Measurements from ENCODE around the gene UTS2B.

DNA sequence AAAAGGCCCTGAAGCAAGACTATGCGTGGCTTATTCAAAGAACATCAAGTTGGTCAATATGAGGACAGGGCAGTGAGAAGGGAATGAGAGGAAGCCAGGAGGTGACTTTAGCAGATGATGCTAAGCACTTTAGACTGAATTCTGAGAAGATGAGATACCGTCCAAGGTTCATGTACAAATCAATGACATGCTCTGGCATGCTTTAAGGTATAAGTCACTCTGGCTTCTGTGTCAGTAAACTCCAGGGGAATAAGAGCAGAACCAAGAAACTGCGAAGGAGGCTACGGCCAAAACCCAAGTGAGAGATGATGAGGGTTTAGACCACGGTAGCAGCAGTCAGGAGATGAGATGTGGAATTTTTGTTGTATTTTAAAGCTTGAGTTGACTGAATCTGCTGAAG, 10.0 kb downstream of the UTS2B start:
- TF ChIP-seq RCOR1 (IDR thresholded peaks at IDR 0.05; ENCODE audit: insufficient replicate concordance, low read length) (no peak), CEBPB (IDR thresholded peaks at IDR 0.05; ENCODE audit: low read depth, low read length) (no peak), RFX5 (IDR thresholded peaks at IDR 0.05; ENCODE audit: low read depth, low read length) (no peak), CHD1 (IDR thresholded peaks at IDR 0.05; ENCODE audit: low read depth, low read length) (no peak)
- TF ChIP-seq, protein P1, sequence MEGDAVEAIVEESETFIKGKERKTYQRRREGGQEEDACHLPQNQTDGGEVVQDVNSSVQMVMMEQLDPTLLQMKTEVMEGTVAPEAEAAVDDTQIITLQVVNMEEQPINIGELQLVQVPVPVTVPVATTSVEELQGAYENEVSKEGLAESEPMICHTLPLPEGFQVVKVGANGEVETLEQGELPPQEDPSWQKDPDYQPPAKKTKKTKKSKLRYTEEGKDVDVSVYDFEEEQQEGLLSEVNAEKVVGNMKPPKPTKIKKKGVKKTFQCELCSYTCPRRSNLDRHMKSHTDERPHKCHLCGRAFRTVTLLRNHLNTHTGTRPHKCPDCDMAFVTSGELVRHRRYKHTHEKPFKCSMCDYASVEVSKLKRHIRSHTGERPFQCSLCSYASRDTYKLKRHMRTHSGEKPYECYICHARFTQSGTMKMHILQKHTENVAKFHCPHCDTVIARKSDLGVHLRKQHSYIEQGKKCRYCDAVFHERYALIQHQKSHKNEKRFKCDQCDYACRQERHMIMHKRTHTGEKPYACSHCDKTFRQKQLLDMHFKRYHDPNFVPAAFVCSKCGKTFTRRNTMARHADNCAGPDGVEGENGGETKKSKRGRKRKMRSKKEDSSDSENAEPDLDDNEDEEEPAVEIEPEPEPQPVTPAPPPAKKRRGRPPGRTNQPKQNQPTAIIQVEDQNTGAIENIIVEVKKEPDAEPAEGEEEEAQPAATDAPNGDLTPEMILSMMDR (conservative IDR thresholded peaks at IDR 0.05; ENCODE audit: low read depth, low read length) = no peak
- TF ChIP-seq, protein P2, sequence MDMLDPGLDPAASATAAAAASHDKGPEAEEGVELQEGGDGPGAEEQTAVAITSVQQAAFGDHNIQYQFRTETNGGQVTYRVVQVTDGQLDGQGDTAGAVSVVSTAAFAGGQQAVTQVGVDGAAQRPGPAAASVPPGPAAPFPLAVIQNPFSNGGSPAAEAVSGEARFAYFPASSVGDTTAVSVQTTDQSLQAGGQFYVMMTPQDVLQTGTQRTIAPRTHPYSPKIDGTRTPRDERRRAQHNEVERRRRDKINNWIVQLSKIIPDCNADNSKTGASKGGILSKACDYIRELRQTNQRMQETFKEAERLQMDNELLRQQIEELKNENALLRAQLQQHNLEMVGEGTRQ (IDR thresholded peaks at IDR 0.05; ENCODE audit: low read depth, low read length) = no peak

Measured in IMR-90 (cell line).